HG03571 (cell line): ENCODE data around the gene RBMS2.
"Not testable (repeated sequence)": the region's sequence is repeated elsewhere in the genome, so short reads cannot be mapped to it uniquely, and the experiment has no call there.

Source experiments
- ATAC-seq: cut with Tn5 transposase; IDR thresholded peaks from one replicate; pipeline ENCODE4 v1.9.1; 2021; ENCODE audit not compliant: unreplicated experiment

RBMS2 gene

GRCh38 chr12:56521590-56522371 lies at the start of gene RBMS2:
TSS of gene RBMS2 (plus strand) at chr12:56521820. CDS start at chr12:56522024, 204 bp downstream.
- no peak for ATAC-seq

GRCh38 chr12:56474389-56474788 lies 47.2 kb upstream of the RBMS2 start:
- ATAC-seq: no peak

GRCh38 chr12:56476143-56476542 lies 45.5 kb upstream of the RBMS2 start:
- no peak for ATAC-seq

- ATAC-seq: no peak
Measured at GRCh38 chr12:56476972-56477432, 44.6 kb upstream of the RBMS2 start.

GRCh38 chr12:56477521-56478225 lies 43.9 kb upstream of the RBMS2 start:
- no peak for ATAC-seq

- no peak for ATAC-seq
Measured at GRCh38 chr12:56479625-56480024, 42.0 kb upstream of the RBMS2 start.

GRCh38 chr12:56484566-56484965 lies 37.1 kb upstream of the RBMS2 start:
- no peak for ATAC-seq

GRCh38 chr12:56486694-56487093 lies 34.9 kb upstream of the RBMS2 start:
- ATAC-seq: no peak

GRCh38 chr12:56487448-56488040 lies 34.1 kb upstream of the RBMS2 start:
- no peak for ATAC-seq

GRCh38 chr12:56488041-56488955 lies 33.3 kb upstream of the RBMS2 start, which contains the start of gene GLS2:
TSS of gene GLS2 (minus strand) at chr12:56488161. CDS start at chr12:56488118, 43 bp downstream.
- peak; percentile 91 for ATAC-seq

- no peak for ATAC-seq
Measured at GRCh38 chr12:56490360-56490759, 31.3 kb upstream of the RBMS2 start.

- not testable (repeated sequence) for ATAC-seq
Measured at GRCh38 chr12:56493409-56494105, 28.1 kb upstream of the RBMS2 start.

- not testable (repeated sequence) for ATAC-seq
Measured at GRCh38 chr12:56494106-56494415, 27.6 kb upstream of the RBMS2 start.

GRCh38 chr12:56494481-56494880 lies 27.1 kb upstream of the RBMS2 start:
- ATAC-seq: not testable (repeated sequence)

- not testable (repeated sequence) for ATAC-seq
Measured at GRCh38 chr12:56496704-56497103, 24.9 kb upstream of the RBMS2 start.

GRCh38 chr12:56498126-56498902 lies 23.3 kb upstream of the RBMS2 start:
- not testable (repeated sequence) for ATAC-seq

GRCh38 chr12:56499452-56499851 lies 22.2 kb upstream of the RBMS2 start:
- ATAC-seq: not testable (repeated sequence)

GRCh38 chr12:56499879-56500278 lies 21.7 kb upstream of the RBMS2 start:
- ATAC-seq: not testable (repeated sequence)

- ATAC-seq: no peak
Measured at GRCh38 chr12:56510786-56511185, 10.8 kb upstream of the RBMS2 start.

- not testable (repeated sequence) for ATAC-seq
Measured at GRCh38 chr12:56514014-56514318, 7.7 kb upstream of the RBMS2 start.
